Chondrocyte (in vitro differentiated cells): ENCODE measurements around the gene COPS3. TPM values are rescaled to one million over a fixed set of nuclear protein-coding genes. Genes with fewer than 3 reads are reported as not detected.

Experiments
- DNase-seq: peaks from one replicate; pipeline ENCODE4 v3.0.0; 2021; ENCODE audit warnings: mixed read lengths, low spot score
- H3K27ac Mint-ChIP-seq: one replicate; pipeline ENCODE4 v1.8.0; 2021; ENCODE audit warnings: mild to moderate bottlenecking, moderate library complexity, mixed read lengths; ENCODE audit not compliant: unreplicated experiment
- H3K27me3 Mint-ChIP-seq: 2 replicates; pipeline ENCODE4 v1.8.0; 2021; ENCODE audit warnings: low read depth, mixed read lengths
- H3K36me3 Mint-ChIP-seq: 2 replicates; pipeline ENCODE4 v1.8.0; 2021; ENCODE audit warnings: low read depth, mixed read lengths
- H3K4me1 Mint-ChIP-seq: 2 replicates; pipeline ENCODE4 v1.8.0; 2021; ENCODE audit warnings: low read depth, mild to moderate bottlenecking, mixed read lengths
- H3K4me3 Mint-ChIP-seq: one replicate; pipeline ENCODE4 v1.8.0; 2021; ENCODE audit warnings: mild to moderate bottlenecking, moderate library complexity, mixed read lengths; ENCODE audit not compliant: unreplicated experiment
- H3K9me3 Mint-ChIP-seq: 2 replicates; pipeline ENCODE4 v1.8.0; 2021; ENCODE audit warnings: low read depth, mixed read lengths
- CTCF ChIP-seq: fragments of 200-600 bp; sonication (generic); IDR thresholded peaks from 2 replicates; pipeline ENCODE4 v1.5.0; 2021; ENCODE audit warnings: antibody characterized with exemption, mild to moderate bottlenecking, moderate library complexity
- total RNA-seq: library from RNA; stranded (reverse); gene quantifications from 3 replicates; pipeline ENCODE4 v1.2.1, GENCODE V29; 2021

The COPS3 gene
- total RNA-seq, 1 donor from 2014 or later = 50.9 TPM

- Mint-ChIP-seq H3K27ac (no peak overlapping the region), H3K9me3 (no peaks in the 10 kb centered on the region), H3K36me3 (peaks cover 62% of the 10 kb centered on the region), H3K4me1 (no peaks in the 10 kb centered on the region), H3K27me3 (no peaks in the 10 kb centered on the region), H3K4me3 (no peak overlapping the region)
- DNase-seq = no peak
- no peak for TF ChIP-seq CTCF
Measured at GRCh38 chr17:17220529-17220928, 60.5 kb downstream of the COPS3 start.

- Mint-ChIP-seq H3K36me3 (peaks cover 53% of the 10 kb centered on the region), H3K4me3 (no peak overlapping the region), H3K9me3 (no peaks in the 10 kb centered on the region), H3K4me1 (peaks cover under 1% of the 10 kb centered on the region), H3K27ac (no peak overlapping the region), H3K27me3 (no peaks in the 10 kb centered on the region)
- no peak for TF ChIP-seq CTCF
- DNase-seq = no peak
Measured at GRCh38 chr17:17217995-17218394, 63.1 kb downstream of the COPS3 start.

- peaks cover 53% of the 10 kb centered on the region for H3K36me3 Mint-ChIP-seq
- no peaks in the 10 kb centered on the region for H3K9me3 Mint-ChIP-seq
- TF ChIP-seq CTCF = peak; percentile 23
- H3K4me1 Mint-ChIP-seq = peaks cover 5% of the 10 kb centered on the region
- no peak for DNase-seq
- H3K4me3 Mint-ChIP-seq = no peak overlapping the region
- no peaks in the 10 kb centered on the region for H3K27me3 Mint-ChIP-seq
- peak overlapping the region; percentile 22 for H3K27ac Mint-ChIP-seq
Measured at GRCh38 chr17:17216776-17217175, 64.3 kb downstream of the COPS3 start.

GRCh38 chr17:17216236-17216635 is 64.8 kb downstream of the COPS3 start:
- no peak overlapping the region for H3K27ac Mint-ChIP-seq
- peaks cover 50% of the 10 kb centered on the region for H3K36me3 Mint-ChIP-seq
- no peaks in the 10 kb centered on the region for H3K9me3 Mint-ChIP-seq
- DNase-seq = no peak
- H3K4me1 Mint-ChIP-seq = peaks cover 5% of the 10 kb centered on the region
- no peaks in the 10 kb centered on the region for H3K27me3 Mint-ChIP-seq
- TF ChIP-seq CTCF = no peak
- no peak overlapping the region for H3K4me3 Mint-ChIP-seq

GRCh38 chr17:17215575-17215974 is 65.5 kb downstream of the COPS3 start:
- TF ChIP-seq CTCF = no peak
- Mint-ChIP-seq H3K27me3 (no peaks in the 10 kb centered on the region), H3K9me3 (no peaks in the 10 kb centered on the region), H3K27ac (peak overlapping the region; percentile 59), H3K4me3 (no peak overlapping the region), H3K4me1 (peaks cover 5% of the 10 kb centered on the region), H3K36me3 (peaks cover 45% of the 10 kb centered on the region)
- DNase-seq = no peak
